CD14-positive monocyte (primary cell): ENCODE results near the gene SNAPC2. TPM values are rescaled to one million over a fixed set of nuclear protein-coding genes. Genes with fewer than 3 reads are reported as not detected.

ENCODE experiments used
- DNase-seq, 3 donors: peaks; one replicate each; pipeline ENCODE4 v3.0.0-alpha.2; 2011 to 2022
- H2AFZ ChIP-seq: 2 replicates; pipeline ENCODE4 v1.6.0; 2012; ENCODE audit warnings: mild to moderate bottlenecking, low read depth, low read length, inconsistent platforms; ENCODE audit not compliant: insufficient read depth, poor library complexity, severe bottlenecking
- H3K27ac ChIP-seq, 2 donors: 1 replicate in 1 of 2; 2 replicates in 1 of 2; pipeline ENCODE4 v1.5.1; 2012 to 2013; ENCODE audit warnings: low read length in 2 of 2, control low read depth in 1 of 2, inconsistent platforms in 1 of 2, low read depth in 1 of 2, mild to moderate bottlenecking in 1 of 2
- H3K27me3 ChIP-seq, 2 donors: one replicate each; pipeline versions ENCODE4 v1.6.0 to v1.6.1; 2011 to 2013; ENCODE audit warnings: low read length in 2 of 2; ENCODE audit not compliant: control insufficient read depth in 2 of 2, insufficient read depth in 2 of 2
- H3K36me3 ChIP-seq, 2 donors: replicated peaks in 1 of 2; 1 replicate in 1 of 2; 2 replicates in 1 of 2; pipeline versions ENCODE4 v1.5.1 to v1.6.1; 2012 to 2013; ENCODE audit warnings: low read length in 2 of 2, control low read depth in 1 of 2, inconsistent platforms in 1 of 2, mild to moderate bottlenecking in 1 of 2; ENCODE audit not compliant: insufficient read depth in 2 of 2, control insufficient read depth in 1 of 2
- H3K4me1 ChIP-seq, 2 donors: 1 replicate in 1 of 2; 2 replicates in 1 of 2; pipeline versions ENCODE4 v1.5.1 to v1.6.1; 2012 to 2013; ENCODE audit warnings: low read length in 2 of 2, control low read depth in 1 of 2, inconsistent platforms in 1 of 2, mild to moderate bottlenecking in 1 of 2, moderate library complexity in 1 of 2; ENCODE audit not compliant: insufficient read depth in 2 of 2, control insufficient read depth in 1 of 2
- H3K4me2 ChIP-seq: replicated peaks from 2 replicates; pipeline ENCODE3; 2012; ENCODE audit warnings: low read length, moderate library complexity, mild to moderate bottlenecking; ENCODE audit not compliant: poor library complexity, severe bottlenecking; ENCODE audit errors: extremely low read depth
- H3K4me3 ChIP-seq, 3 experiments: fragments of 200-600 bp in 1 of 3; sonication (generic) in 1 of 3; replicated peaks in 1 of 3; 1 replicate in 2 of 3; 2 replicates in 1 of 3; pipeline ENCODE4 v1.5.1; 2011 to 2013; ENCODE audit warnings: low read length in 3 of 3, mild to moderate bottlenecking in 3 of 3, control low read depth in 2 of 3, low read depth in 2 of 3, inconsistent platforms in 1 of 3, moderate library complexity in 1 of 3
- H3K79me2 ChIP-seq: 2 replicates; pipeline ENCODE4 v1.6.0; 2012; ENCODE audit warnings: mild to moderate bottlenecking, control low read depth, inconsistent platforms, low read length, moderate library complexity; ENCODE audit not compliant: insufficient read depth
- H3K9ac ChIP-seq: 2 replicates; pipeline ENCODE4 v1.6.0; 2017; ENCODE audit warnings: low read length, mild to moderate bottlenecking; ENCODE audit not compliant: insufficient read depth, poor library complexity, severe bottlenecking
- H3K9me3 ChIP-seq, 2 donors: replicated peaks in 1 of 2; 1 replicate in 1 of 2; 2 replicates in 1 of 2; pipeline versions ENCODE4 v1.5.1 to v1.6.1; 2012 to 2013; ENCODE audit warnings: low read length in 2 of 2, control low read depth in 1 of 2; ENCODE audit not compliant: control insufficient read depth in 1 of 2, insufficient read depth in 1 of 2
- H4K20me1 ChIP-seq: 2 replicates; pipeline ENCODE4 v1.6.0; 2012; ENCODE audit warnings: mild to moderate bottlenecking, low read length, control low read depth, moderate library complexity; ENCODE audit not compliant: insufficient read depth
- H3K27ac Mint-ChIP-seq, 7 donors: one replicate each; pipeline ENCODE4 v1.8.0; 2020; ENCODE audit warnings: mild to moderate bottlenecking in 7 of 7, mixed read lengths in 7 of 7, moderate library complexity in 6 of 7, inconsistent platforms in 2 of 7
- H3K27me3 Mint-ChIP-seq, 3 donors: one replicate each; pipeline ENCODE4 v1.8.0; 2021 to 2022; ENCODE audit warnings: low read depth in 3 of 3, mild to moderate bottlenecking in 3 of 3, mixed read lengths in 3 of 3, moderate library complexity in 3 of 3, inconsistent platforms in 1 of 3
- H3K36me3 Mint-ChIP-seq, 2 donors: one replicate each; pipeline ENCODE4 v1.8.0; 2020; ENCODE audit warnings: mixed read lengths in 2 of 2, inconsistent platforms in 1 of 2, mild to moderate bottlenecking in 1 of 2
- H3K4me1 Mint-ChIP-seq: one replicate; pipeline ENCODE4 v1.8.0; 2020; ENCODE audit warnings: mild to moderate bottlenecking, mixed read lengths
- H3K4me3 Mint-ChIP-seq, 2 donors: one replicate each; pipeline ENCODE4 v1.8.0; 2020; ENCODE audit warnings: mild to moderate bottlenecking in 2 of 2, mixed read lengths in 2 of 2, moderate library complexity in 1 of 2
- H3K9me3 Mint-ChIP-seq, 7 donors: one replicate each; pipeline ENCODE4 v1.8.0; 2020 to 2022; ENCODE audit warnings: mixed read lengths in 7 of 7, mild to moderate bottlenecking in 6 of 7, moderate library complexity in 6 of 7, inconsistent platforms in 2 of 7
- CTCF ChIP-seq: fragments of 200-600 bp; IDR thresholded peaks from one replicate; pipeline ENCODE4 v1.8.0; 2022; ENCODE audit warnings: antibody characterized with exemption, mild to moderate bottlenecking
- WGBS: methylation state at CpG from one replicate; pipeline ENCODE4 v1.1.5; 2013; ENCODE audit warnings: missing lambda C conversion rate; ENCODE audit not compliant: insufficient coverage; 5-methylcytosine and 5-hydroxymethylcytosine counted together
- intact Hi-C, 2 donors: fragments of 100-400 bp; cut with micrococcal nuclease; formaldehyde crosslinking; loops; one replicate each; pipeline versions ENCODE4 v1.15.0 to v1.15.1; 2023
- polyA plus RNA-seq, 3 donors: library from polyadenylated mRNA; depleted of rRNA in 1 of 3; unstranded in 2 of 3; stranded (reverse) in 1 of 3; fragments of 300-500 nt in 2 of 3; fragments of >200 nt in 1 of 3; fragmentation: Illumina TruSeq in 2 of 3; gene quantifications; 1 replicate in 2 of 3; 2 replicates in 1 of 3; pipeline ENCODE4 v1.2.3, GENCODE V29; 2012 to 2021

Gene SNAPC2
- polyA plus RNA-seq, 3 donors, result 15.7 to 27.5 (median 18.3) TPM

- Histone ChIP-seq H3K4me1 (peaks cover 15 to 34% of the 10 kb centered on the region in 2 donors), H3K4me2 (no peak overlapping the region), H3K79me2 (no peaks in the 10 kb centered on the region), H3K27ac (no peak overlapping the region), H3K27me3 (peaks cover 22 to 36% of the 10 kb centered on the region in 2 donors), H3K9ac (no peak overlapping the region), H3K9me3 (peaks cover 0 to 15% of the 10 kb centered on the region in 2 donors), H3K36me3 (peaks cover 36 to 40% of the 10 kb centered on the region in 2 donors), H4K20me1 (peaks cover 50% of the 10 kb centered on the region), H2AFZ (no peak overlapping the region), H3K4me3 (no peak overlapping the region)
- Mint-ChIP-seq H3K36me3 (peaks cover 24 to 39% of the 10 kb centered on the region in 2 donors), H3K4me3 (no peak overlapping the region), H3K27me3 (peaks cover 36 to 51% (median 42%) of the 10 kb centered on the region in 3 donors), H3K9me3 (peaks cover 0 to 22% (median 14%) of the 10 kb centered on the region in 7 donors), H3K4me1 (peaks cover 25% of the 10 kb centered on the region), H3K27ac (no peak overlapping the region)
- 93% methylated on average over 6 of the region's 10 CpGs for WGBS
- no peak for DNase-seq
- intact Hi-C loops, result no loop called here
- no peak for TF ChIP-seq CTCF
Observed at GRCh38 chr19:7913652-7914051, 6.5 kb upstream of the SNAPC2 start.

- intact Hi-C loops, result no loop called here
- TF ChIP-seq CTCF, result no peak
- DNase-seq, result no peak
Observed at GRCh38 chr19:7914099-7914498, 6.0 kb upstream of the SNAPC2 start.

More at GRCh38 chr19:7914099-7914498, 6.0 kb upstream of the SNAPC2 start:
- Mint-ChIP-seq H3K27me3 (peaks cover 41 to 55% (median 46%) of the 10 kb centered on the region in 3 donors), H3K9me3 (peaks cover 0 to 25% (median 14%) of the 10 kb centered on the region in 7 donors), H3K4me1 (peaks cover 27% of the 10 kb centered on the region), H3K36me3 (peaks cover 24 to 38% of the 10 kb centered on the region in 2 donors), H3K4me3 (peak overlapping the region in 1 of 2 donors; percentile 77), H3K27ac (no peak overlapping the region)
- WGBS, result no CpG with 5 or more reads among the region's 12 CpGs
- Histone ChIP-seq H2AFZ (no peak overlapping the region), H3K27me3 (peaks cover 26 to 41% of the 10 kb centered on the region in 2 donors), H3K9ac (no peak overlapping the region), H3K9me3 (peaks cover 0 to 19% of the 10 kb centered on the region in 2 donors), H3K4me2 (no peak overlapping the region), H3K27ac (no peak overlapping the region), H3K4me3 (no peak overlapping the region), H3K79me2 (no peaks in the 10 kb centered on the region), H4K20me1 (peaks cover 45% of the 10 kb centered on the region), H3K36me3 (peaks cover 36 to 38% of the 10 kb centered on the region in 2 donors), H3K4me1 (peaks cover 17 to 38% of the 10 kb centered on the region in 2 donors)
